NCI-H187 (cell line): ENCODE measurements around the gene KMT2B.
A peak's percentile ranks its signal among the peaks of the same experiment; 100 is the strongest.
"Not testable (repeated sequence)": the region's sequence is repeated elsewhere in the genome, so short reads cannot be mapped to it uniquely, and the experiment has no call there.

Experiments used
- DNase-seq, 2 experiments: peaks; one replicate each; lab custom pipeline; 2025; lab: John Stamatoyannopoulos, UW

KMT2B gene, protein sequence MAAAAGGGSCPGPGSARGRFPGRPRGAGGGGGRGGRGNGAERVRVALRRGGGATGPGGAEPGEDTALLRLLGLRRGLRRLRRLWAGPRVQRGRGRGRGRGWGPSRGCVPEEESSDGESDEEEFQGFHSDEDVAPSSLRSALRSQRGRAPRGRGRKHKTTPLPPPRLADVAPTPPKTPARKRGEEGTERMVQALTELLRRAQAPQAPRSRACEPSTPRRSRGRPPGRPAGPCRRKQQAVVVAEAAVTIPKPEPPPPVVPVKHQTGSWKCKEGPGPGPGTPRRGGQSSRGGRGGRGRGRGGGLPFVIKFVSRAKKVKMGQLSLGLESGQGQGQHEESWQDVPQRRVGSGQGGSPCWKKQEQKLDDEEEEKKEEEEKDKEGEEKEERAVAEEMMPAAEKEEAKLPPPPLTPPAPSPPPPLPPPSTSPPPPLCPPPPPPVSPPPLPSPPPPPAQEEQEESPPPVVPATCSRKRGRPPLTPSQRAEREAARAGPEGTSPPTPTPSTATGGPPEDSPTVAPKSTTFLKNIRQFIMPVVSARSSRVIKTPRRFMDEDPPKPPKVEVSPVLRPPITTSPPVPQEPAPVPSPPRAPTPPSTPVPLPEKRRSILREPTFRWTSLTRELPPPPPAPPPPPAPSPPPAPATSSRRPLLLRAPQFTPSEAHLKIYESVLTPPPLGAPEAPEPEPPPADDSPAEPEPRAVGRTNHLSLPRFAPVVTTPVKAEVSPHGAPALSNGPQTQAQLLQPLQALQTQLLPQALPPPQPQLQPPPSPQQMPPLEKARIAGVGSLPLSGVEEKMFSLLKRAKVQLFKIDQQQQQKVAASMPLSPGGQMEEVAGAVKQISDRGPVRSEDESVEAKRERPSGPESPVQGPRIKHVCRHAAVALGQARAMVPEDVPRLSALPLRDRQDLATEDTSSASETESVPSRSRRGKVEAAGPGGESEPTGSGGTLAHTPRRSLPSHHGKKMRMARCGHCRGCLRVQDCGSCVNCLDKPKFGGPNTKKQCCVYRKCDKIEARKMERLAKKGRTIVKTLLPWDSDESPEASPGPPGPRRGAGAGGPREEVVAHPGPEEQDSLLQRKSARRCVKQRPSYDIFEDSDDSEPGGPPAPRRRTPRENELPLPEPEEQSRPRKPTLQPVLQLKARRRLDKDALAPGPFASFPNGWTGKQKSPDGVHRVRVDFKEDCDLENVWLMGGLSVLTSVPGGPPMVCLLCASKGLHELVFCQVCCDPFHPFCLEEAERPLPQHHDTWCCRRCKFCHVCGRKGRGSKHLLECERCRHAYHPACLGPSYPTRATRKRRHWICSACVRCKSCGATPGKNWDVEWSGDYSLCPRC (N-terminal part only)

DNA sequence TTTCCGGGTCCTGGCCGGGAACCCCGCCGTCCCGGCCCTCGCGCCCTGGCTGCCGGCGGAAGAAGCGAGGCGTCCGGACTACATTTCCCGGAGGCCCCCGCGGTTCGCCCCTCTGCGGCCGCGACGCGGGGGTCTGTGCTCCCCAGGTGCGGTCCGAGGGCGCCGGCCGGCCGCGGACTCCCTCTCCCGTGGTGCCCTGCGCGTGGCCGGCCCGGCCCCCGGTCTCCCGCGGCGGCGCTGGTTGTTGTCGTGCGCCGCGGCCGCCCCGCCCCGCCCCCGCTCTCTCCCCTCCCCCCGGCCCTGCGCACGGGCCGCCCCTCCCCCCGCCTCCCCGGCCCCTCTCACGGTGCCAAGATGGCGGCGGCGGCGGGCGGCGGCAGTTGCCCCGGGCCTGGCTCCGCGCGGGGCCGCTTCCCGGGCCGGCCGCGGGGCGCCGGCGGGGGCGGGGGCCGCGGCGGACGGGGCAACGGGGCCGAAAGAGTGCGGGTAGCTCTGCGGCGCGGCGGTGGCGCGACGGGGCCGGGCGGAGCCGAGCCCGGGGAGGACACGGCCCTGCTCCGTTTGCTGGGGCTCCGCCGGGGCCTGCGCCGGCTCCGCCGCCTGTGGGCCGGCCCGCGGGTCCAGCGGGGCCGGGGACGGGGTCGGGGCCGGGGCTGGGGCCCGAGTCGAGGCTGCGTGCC lies at the start of gene KMT2B:
Gene KMT2B, plus strand, starts transcription at position 339 of the 680 bp plus-strand sequence. Its CDS starts 16 bp downstream, at position 355.
- peak in 1 of 2 experiments; percentile 78 for DNase-seq

DNA sequence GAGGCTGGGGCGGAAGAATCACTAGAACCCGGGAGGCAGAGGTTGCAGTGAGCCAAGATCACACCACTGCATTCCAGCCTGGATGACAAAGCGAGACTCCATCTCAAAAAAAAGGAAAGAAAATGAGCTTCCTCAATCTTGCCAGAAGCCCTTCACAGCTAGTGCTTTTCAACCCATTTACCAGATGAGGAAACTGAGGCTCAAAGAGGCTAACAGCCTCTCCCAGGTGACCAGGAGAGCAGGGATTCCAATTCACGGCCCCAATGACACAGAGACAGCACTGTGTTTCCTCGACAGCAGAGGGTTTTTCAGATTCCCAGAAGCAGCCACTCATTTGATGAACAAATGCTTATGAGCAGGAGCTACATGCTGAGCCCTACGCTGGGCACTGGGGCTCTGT lies 48.2 kb upstream of the KMT2B start:
- DNase-seq: no peak

DNA sequence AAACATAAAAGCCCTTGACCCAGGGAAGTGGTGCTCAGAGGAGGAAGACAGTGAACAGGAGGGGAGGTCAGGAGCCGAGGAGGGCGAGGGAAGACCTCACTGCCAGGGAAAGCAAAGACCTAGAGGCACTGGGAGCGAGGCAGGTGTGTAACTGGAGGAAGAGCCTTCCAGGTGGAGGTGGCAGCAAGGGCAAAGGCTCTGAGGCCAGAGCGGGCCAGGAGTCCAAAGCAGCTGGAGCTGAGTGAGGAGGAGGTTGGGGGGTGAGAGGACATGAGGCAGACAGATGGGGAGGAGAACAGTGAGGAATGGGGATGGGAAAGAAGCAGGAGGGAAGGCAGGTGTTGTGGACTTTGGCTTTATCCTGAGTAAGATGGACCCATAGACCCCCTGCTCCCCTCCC lies 47.8 kb upstream of the KMT2B start:
- no peak for DNase-seq

DNA sequence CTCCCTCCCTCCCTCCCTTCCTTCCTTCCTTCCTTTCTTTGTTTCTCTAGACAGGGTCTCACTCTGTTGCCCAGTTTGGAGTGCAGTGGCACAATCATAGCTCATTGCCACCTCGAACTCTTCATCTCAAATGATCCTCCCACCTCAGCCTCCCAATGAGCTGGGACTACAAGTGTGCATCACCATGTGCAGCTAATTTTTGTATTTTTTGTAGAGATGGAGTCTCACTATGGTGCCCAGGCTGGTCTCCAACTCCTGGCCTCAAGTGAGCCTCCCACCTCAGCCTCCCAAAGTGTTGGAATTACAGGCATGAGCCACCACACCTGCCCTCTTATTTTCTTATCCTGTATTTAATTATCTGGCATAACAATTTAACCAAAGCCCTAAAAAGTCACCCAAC lies 47.1 kb upstream of the KMT2B start:
- no peak for DNase-seq

DNA sequence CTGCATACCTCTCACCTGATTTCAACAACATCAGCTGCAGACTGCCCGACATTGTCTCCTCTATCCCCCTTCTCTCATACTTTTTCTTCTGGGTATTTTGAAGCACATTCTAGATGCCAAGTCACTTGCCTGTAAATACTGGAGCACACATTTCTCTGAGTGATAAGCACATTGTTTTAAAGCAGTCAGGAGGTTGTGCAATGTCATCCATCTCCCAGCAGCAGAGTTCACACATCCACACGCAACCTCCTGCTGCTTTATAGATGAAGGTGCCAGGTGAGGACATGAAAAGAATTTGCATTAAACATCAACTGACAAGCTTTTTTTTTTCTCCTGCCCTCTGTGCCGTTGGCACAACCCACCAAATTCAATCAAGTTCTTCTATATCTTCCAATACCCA lies 46.0 kb upstream of the KMT2B start:
- no peak for DNase-seq

DNA sequence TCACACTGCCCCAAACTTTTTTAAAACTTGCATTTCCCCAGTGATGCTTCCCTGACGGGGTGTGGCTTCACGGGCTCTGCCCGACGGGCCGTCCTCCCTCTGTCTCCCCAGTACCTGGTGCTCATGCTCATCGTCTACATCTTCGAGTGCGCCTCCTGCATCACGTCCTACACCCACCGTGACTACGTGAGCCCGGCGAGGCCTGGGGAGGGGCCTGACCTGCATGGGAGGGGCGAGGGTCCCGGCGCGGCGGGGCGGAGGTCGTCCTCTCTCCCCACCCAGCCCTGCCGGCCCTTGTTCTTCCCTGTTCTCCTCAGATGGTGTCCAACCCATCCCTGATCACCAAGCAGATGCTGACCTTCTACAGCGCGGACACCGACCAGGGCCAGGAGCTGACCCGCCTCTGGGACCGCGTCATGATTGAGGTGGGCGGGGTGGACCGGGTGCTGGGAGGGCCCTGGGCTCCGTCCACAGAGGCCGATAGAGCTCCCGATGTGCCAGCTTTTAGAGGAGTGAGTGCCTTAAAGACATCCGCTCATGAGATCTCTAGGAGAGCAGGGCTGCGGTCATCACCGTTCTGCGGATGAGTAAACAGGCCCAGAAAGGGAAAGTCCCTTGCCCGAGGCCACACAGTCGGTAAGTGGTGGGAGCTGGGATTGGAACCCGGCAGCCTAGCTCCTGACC lies 44.5 kb upstream of the KMT2B start:
- no peak for DNase-seq

DNA sequence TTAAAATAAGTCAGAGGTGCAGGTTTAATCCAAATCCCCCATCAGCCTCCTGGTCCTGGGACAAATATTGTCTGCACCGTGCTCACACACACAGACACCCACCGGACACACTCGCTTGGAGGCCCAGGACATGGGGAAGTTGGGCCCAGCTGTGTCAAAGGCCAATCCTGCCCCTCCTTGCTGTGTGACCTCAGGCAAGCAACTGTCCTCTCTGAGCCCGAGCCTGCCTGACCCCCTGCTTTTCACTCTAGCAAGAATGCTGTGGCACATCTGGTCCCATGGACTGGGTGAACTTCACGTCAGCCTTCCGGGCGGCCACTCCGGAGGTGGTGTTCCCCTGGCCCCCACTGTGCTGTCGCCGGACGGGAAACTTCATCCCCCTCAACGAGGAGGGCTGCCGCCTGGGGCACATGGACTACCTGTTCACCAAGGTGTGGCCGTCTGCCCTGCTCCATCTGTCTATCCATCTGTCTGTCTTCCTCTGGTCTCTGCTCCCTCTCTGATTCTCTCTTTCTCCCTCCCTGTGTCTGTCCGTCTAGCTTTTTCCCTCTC lies 42.1 kb upstream of the KMT2B start:
- no peak for DNase-seq

DNA sequence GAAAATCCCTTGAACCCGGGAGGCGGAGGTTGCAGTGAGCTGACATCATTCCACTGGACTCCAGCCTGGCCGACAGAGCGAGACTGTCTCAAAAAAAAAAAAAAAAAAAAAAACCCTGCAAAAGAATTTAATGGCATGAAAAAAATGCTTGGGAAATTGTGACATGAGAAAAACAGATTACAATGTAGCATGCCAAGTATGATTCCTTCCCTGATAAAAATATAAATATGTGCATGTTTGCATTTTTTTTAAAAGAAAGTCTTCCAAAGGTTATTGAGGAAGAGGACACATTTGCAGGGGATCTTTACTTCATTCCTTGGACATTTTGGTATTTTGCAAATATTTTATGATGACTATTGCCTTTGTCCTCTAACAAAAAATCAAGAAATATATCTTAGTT lies 28.0 kb upstream of the KMT2B start:
- no peak for DNase-seq

DNA sequence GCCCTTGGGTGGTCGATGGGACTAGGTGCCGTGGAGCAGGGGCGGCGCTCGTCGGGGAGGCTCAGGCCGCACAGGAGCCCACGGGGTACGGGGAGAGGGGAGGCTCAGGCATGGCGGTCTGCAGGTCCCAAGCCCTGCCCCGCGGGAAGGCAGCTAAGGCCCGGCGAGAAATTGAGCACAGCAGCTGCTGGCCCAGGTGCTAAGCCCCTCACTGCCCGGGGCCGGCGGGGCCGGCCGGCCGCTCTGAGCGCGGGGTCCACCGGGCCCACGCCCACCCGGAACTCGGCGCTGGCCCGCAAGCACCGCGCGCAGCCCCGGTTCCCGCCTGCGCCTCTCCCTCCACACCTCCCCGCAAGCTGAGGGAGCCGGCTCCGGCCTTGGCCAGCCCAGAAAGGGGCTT lies 26.7 kb upstream of the KMT2B start:
- not testable (repeated sequence) for DNase-seq

DNA sequence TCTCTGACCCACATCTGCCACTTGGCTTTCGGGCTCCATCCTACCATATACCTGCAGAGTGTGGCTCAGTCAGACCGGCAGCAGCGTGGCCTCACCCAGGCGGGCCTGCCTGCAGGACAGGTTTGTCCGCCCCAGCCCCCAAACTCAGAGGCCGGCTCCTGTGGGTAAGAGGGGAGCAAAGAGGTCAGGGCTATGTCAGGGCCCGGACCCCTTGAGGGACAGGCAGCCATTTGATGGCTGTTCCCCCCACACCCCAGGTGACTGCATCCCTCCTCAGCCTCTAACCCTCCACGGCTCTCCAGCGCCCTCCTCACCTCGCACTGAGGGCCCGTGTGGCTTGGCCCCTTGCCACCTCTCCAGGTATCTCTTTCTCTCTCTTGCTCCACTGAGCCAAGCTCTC lies 25.8 kb upstream of the KMT2B start:
- DNase-seq: no peak

DNA sequence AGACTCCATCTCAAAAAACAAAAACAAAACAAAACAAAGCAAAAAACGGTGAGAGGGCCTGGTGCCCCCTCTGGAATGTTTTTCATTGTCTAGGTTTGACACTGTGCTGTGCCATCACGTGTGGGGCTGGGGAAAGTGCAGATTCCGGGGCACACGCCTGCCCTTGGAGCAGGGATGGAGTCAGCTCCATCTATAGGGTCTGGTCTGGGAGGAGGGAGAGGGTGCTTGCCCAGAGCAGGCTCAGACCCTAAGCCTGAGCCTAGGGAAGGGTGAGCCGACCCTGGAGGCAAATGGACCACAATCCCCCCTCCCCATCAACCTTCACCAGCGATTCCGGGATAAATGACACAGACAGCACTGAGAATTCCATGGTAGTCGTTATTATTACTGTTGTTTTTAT lies 24.4 kb upstream of the KMT2B start:
- no peak for DNase-seq

DNA sequence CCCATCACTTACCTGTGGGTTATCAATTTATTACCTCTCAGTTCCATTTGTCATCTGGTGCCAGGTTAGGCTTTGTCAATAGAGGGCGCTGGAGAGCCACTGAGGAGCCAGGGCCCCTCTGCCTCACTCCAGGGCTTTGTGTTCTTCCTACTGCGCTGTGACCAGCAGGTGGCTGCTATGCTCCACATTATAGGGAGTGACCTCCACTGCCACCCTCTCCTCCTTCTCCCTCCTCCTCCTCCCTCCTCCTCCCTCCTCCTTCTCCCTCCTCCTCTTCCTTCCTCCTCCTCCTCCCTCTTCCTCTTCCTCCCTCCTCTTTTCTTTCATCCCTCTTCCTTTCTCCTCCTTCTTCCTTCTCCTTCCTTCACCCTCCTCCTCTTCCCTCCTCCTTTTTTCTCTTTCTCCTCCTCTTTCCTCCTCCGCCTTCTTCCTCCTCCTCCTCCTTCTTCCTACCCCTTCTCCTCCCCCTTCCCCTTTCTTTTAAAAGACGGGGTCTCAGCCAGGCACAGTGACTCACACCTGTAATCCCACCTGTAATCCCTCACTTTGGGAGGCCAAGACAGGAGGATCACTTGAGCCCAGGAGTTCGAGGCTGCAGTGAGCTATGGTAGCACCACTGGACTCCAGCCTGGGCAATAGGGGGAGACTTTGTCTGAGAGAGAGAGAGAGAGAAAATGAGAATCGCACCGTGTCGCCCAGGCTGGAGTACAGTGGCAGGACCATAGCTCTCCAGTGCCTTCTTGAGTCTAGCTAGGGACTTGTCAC lies 23.8 kb upstream of the KMT2B start:
- peak; percentile 63 to 73 for DNase-seq

DNA sequence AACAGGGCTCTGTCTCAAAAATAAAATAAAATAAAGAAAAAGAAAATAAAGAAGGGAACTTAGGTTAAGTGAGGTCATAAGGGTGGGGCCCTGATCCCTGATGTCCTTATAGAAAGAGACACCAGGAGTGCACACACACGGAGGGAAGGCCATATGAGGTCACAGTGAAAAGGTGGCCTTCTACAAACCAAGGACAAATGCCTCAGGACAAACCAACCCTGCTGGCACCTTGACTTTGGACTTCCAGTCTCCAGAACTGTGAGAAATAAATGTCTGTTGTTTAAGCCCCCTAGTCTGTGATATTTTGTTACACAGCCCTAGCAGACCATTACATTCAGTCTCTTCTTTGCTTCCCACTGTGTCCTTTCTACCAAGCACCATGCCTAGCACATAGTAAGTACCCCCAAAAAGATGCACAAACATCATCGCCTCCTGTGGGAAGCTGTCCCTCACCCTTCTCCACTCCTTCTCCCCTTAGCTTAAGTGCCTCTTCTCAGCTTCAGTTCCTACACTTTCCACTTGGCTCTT lies 21.8 kb upstream of the KMT2B start:
- no peak for DNase-seq

DNA sequence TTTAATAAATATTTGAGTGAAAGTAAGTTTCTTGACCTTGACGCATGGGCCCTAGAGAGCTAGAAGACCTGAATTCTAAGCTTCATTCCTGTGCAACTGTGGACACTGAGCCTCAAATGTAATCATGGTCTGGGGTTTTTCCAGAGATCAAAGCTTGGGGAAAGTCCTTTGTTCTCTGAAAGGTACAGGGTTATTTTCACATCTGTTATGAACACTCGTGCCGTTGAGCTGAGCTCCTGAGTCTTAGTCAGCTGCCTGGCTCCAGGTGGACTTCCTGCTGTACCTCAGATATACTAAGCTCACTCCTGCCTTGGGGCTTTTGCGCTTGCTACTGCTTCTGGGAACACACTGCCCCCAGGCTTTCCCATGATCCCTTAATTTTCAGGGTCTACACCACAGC lies 21.0 kb upstream of the KMT2B start:
- no peak for DNase-seq

DNA sequence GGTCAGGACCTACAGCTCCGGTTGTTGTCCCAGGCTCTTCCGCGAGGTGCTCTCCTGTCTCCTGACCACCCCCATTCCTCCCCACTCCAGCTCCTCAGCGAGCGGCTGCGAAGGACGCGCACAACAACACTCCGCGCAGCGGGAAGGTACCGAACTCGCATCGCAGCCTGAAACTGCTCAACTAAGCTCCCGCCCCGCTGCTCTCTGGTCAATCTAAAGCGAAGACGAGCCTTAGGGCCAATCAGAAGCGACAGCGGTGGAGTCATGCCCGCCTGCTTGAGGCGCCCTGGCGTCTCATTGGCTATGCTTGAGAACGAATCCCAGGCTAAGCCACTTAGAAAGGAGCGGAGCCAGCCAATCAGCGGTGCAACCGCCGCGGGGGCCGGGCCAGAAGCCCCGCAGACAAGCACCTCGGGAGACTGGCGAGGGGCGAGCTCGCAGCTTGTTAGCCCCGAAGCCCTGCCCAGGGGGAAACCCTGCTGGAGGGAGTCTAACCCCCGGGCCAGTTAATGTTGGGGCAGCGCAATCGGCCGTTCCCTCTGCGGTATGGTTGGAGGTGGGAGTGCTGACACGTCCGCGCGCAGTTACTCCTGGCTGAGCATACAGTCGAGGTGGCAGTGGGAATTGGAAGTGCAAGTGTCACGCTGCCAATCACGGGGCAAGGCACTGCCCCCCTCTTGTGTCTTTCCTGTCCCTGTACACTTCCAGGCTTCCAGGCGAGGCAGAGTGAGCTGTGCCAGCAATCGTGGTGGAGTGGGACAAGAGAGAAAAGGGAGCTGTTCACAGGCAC lies 15.4 kb upstream of the KMT2B start:
- peak; percentile 91 to 96 for DNase-seq

DNA sequence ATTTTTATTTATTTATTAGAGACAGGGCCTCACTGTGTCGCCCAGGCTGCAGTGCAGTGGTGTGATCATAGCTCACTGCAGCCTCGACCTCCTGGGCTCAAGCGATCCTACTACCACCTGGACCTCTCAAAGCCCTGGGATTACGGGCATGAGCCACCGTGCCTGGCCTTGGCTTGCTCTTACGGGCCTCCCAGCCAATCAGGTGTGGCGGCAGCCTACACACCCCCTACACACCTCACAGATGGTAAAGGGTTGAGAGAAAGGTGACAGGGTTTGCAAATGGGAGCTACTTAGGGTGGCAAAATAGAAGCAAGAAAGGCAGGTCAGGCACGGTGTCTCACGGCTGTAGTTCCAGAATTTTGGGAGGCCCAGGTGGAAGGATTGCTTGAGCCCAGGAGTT lies 14.5 kb upstream of the KMT2B start:
- DNase-seq: no peak

DNA sequence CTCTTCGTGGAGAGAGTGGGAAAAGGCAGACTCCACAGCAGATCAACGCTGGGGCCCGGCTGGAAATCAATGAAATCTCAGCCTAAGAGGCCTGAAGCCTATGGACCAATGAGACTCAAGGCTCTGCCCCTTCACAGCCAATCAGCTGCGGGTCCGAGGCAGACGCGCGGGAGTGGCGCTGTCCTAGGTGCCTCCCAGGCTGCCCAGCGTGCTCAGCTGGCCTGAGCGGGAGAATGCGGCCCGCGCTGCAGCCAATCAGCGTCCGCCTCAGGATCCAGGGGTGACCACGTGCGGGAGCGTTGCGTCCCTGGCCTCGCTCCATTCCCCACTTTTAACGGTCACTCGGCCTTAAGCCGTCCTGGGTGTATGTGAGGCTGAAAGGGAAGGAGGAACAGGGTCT lies 13.6 kb upstream of the KMT2B start, which contains the start of gene ZBTB32:
Gene ZBTB32, plus strand, starts transcription at position 341 of the 400 bp plus-strand sequence. CDS start 10,069 bp downstream, outside the sequence.
- DNase-seq: no peak

DNA sequence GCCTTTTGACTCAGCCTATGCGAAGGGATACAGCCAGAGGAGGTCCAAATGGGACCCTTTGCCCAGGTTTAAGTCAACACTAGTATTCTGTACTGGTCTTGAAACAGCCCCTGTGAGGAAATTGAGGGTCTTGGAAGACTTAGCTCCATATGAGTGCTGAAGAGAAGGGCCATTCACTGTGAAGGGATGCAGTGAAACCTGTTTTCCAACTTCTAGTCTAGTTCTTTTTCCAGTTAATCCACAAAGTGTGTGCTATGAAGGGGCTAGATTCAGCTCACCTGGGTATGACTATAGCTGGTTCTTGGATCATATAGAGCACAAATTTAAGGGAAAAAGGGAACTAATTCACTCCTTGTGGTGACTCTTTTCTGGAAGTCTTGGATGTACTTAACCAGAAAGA lies 9.4 kb upstream of the KMT2B start:
- no peak for DNase-seq
